IPS-15b (cell line): ENCODE data around the gene GALNT16.
"Not testable (repeated sequence)": the region's sequence is repeated elsewhere in the genome, so short reads cannot be mapped to it uniquely, and the experiment has no call there.

ENCODE experiments used
- H3K27me3 ChIP-seq: one replicate; pipeline ENCODE4 v1.6.1; 2013; ENCODE audit warnings: low read length; ENCODE audit not compliant: control insufficient read depth, insufficient read depth
- H3K36me3 ChIP-seq: one replicate; pipeline ENCODE4 v1.6.1; 2013; ENCODE audit warnings: low read length; ENCODE audit not compliant: control insufficient read depth, insufficient read depth
- H3K4me1 ChIP-seq: one replicate; pipeline ENCODE4 v1.6.1; 2013; ENCODE audit warnings: mild to moderate bottlenecking, low read length; ENCODE audit not compliant: control insufficient read depth, insufficient read depth
- H3K4me3 ChIP-seq: one replicate; pipeline ENCODE4 v1.5.1; 2013; ENCODE audit warnings: low read depth, low read length
- H3K9ac ChIP-seq: one replicate; pipeline ENCODE4 v1.6.1; 2013; ENCODE audit warnings: low read depth, mild to moderate bottlenecking, low read length
- H3K9me3 ChIP-seq: one replicate; pipeline ENCODE4 v1.6.1; 2013; ENCODE audit warnings: mild to moderate bottlenecking, low read length; ENCODE audit not compliant: control insufficient read depth, insufficient read depth

Gene GALNT16

GRCh38 chr14:69288011-69288771 lies 28.2 kb downstream of the GALNT16 start:
- peaks cover 6% of the 10 kb centered on the region for H3K4me1 ChIP-seq
- no peak overlapping the region for H3K4me3 ChIP-seq
- H3K36me3 ChIP-seq: no peaks in the 10 kb centered on the region
- H3K9ac ChIP-seq: no peak overlapping the region
- H3K9me3 ChIP-seq: no peaks in the 10 kb centered on the region
- H3K27me3 ChIP-seq: no peaks in the 10 kb centered on the region

GRCh38 chr14:69288956-69289705 lies 29.2 kb downstream of the GALNT16 start:
- no peak overlapping the region for H3K4me3 ChIP-seq
- H3K9me3 ChIP-seq: no peaks in the 10 kb centered on the region
- no peak overlapping the region for H3K9ac ChIP-seq
- no peaks in the 10 kb centered on the region for H3K36me3 ChIP-seq
- H3K27me3 ChIP-seq: no peaks in the 10 kb centered on the region
- peaks cover 6% of the 10 kb centered on the region for H3K4me1 ChIP-seq

- peaks cover 6% of the 10 kb centered on the region for H3K4me1 ChIP-seq
- no peaks in the 10 kb centered on the region for H3K27me3 ChIP-seq
- H3K4me3 ChIP-seq: no peak overlapping the region
- no peak overlapping the region for H3K9ac ChIP-seq
- H3K9me3 ChIP-seq: no peaks in the 10 kb centered on the region
- H3K36me3 ChIP-seq: no peaks in the 10 kb centered on the region
Observed at GRCh38 chr14:69289811-69290520, 30.0 kb downstream of the GALNT16 start.

- not testable (repeated sequence) for H3K4me3 ChIP-seq, H3K36me3 ChIP-seq, H3K9me3 ChIP-seq, H3K27me3 ChIP-seq, H3K9ac ChIP-seq, H3K4me1 ChIP-seq
Observed at GRCh38 chr14:69290881-69291280, 30.9 kb downstream of the GALNT16 start.

GRCh38 chr14:69291396-69291795 lies 31.4 kb downstream of the GALNT16 start:
- no peaks in the 10 kb centered on the region for H3K9me3 ChIP-seq
- H3K9ac ChIP-seq: no peak overlapping the region
- H3K36me3 ChIP-seq: no peaks in the 10 kb centered on the region
- H3K4me1 ChIP-seq: peaks cover 6% of the 10 kb centered on the region
- no peaks in the 10 kb centered on the region for H3K27me3 ChIP-seq
- H3K4me3 ChIP-seq: no peak overlapping the region

GRCh38 chr14:69291891-69292561 lies 32.1 kb downstream of the GALNT16 start:
- peaks cover 6% of the 10 kb centered on the region for H3K4me1 ChIP-seq
- H3K9me3 ChIP-seq: no peaks in the 10 kb centered on the region
- H3K4me3 ChIP-seq: no peak overlapping the region
- H3K9ac ChIP-seq: no peak overlapping the region
- H3K36me3 ChIP-seq: no peaks in the 10 kb centered on the region
- H3K27me3 ChIP-seq: no peaks in the 10 kb centered on the region

GRCh38 chr14:69298131-69299071 lies 38.4 kb downstream of the GALNT16 start:
- no peaks in the 10 kb centered on the region for H3K36me3 ChIP-seq
- H3K4me3 ChIP-seq: no peak overlapping the region
- no peaks in the 10 kb centered on the region for H3K27me3 ChIP-seq
- H3K4me1 ChIP-seq: no peaks in the 10 kb centered on the region
- no peaks in the 10 kb centered on the region for H3K9me3 ChIP-seq
- H3K9ac ChIP-seq: no peak overlapping the region

GRCh38 chr14:69299286-69300035 lies 39.5 kb downstream of the GALNT16 start:
- H3K4me3 ChIP-seq: no peak overlapping the region
- H3K27me3 ChIP-seq: no peaks in the 10 kb centered on the region
- H3K4me1 ChIP-seq: no peaks in the 10 kb centered on the region

GRCh38 chr14:69300601-69301221 lies 40.8 kb downstream of the GALNT16 start:
- Histone ChIP-seq H3K4me1 (no peaks in the 10 kb centered on the region), H3K9ac (no peak overlapping the region), H3K9me3 (no peaks in the 10 kb centered on the region), H3K4me3 (no peak overlapping the region), H3K36me3 (no peaks in the 10 kb centered on the region), H3K27me3 (no peaks in the 10 kb centered on the region)

More at GRCh38 chr14:69299286-69300035, 39.5 kb downstream of the GALNT16 start:
- no peaks in the 10 kb centered on the region for H3K36me3 ChIP-seq
- no peak overlapping the region for H3K9ac ChIP-seq
- H3K9me3 ChIP-seq: no peaks in the 10 kb centered on the region

GRCh38 chr14:69303086-69303485 lies 43.1 kb downstream of the GALNT16 start:
- no peak overlapping the region for H3K4me3 ChIP-seq
- no peaks in the 10 kb centered on the region for H3K36me3 ChIP-seq
- no peaks in the 10 kb centered on the region for H3K4me1 ChIP-seq
- no peaks in the 10 kb centered on the region for H3K9me3 ChIP-seq
- no peaks in the 10 kb centered on the region for H3K27me3 ChIP-seq
- no peak overlapping the region for H3K9ac ChIP-seq
